Measurements from ENCODE around the gene TM4SF4.

Gene TM4SF4

GRCh38 chr3:149535333-149535685, 60.8 kb downstream of the TM4SF4 start:
- ATAC-seq, result no peak
- TF ChIP-seq OSR1 (CRISPR knock-in tag; IDR thresholded peaks at IDR 0.05) (no peak), GLIS3 (CRISPR knock-in tag; IDR thresholded peaks at IDR 0.05) (no peak), ARNTL (CRISPR knock-in tag; IDR thresholded peaks at IDR 0.05; ENCODE audit: borderline replicate concordance, low read depth) (no peak)

- peak; percentile 30 for ATAC-seq
- TF ChIP-seq RARB (CRISPR knock-in tag; IDR thresholded peaks at IDR 0.05) (no peak), PATZ1 (CRISPR knock-in tag; IDR thresholded peaks at IDR 0.05; ENCODE audit: borderline replicate concordance) (0 out of 2 replicates have a peak, but pooled peaks have one; percentile 31), TCF4 (CRISPR knock-in tag; IDR thresholded peaks at IDR 0.05; ENCODE audit: borderline replicate concordance) (peak; percentile 11; the same call in 1 of the 2 replicates)
These were observed 61.9 kb downstream of the TM4SF4 start for GRCh38 chr3:149536429-149536828.

GRCh38 chr3:149538371-149538770, 63.9 kb downstream of the TM4SF4 start:
- no peak for ATAC-seq
- TF ChIP-seq ESRRG (CRISPR knock-in tag; IDR thresholded peaks at IDR 0.05) (no peak), OSR1 (CRISPR knock-in tag; IDR thresholded peaks at IDR 0.05) (no peak), PPARA (CRISPR knock-in tag; IDR thresholded peaks at IDR 0.05; ENCODE audit: borderline replicate concordance) (no peak), ZC3H10 (CRISPR knock-in tag; IDR thresholded peaks at IDR 0.05) (no peak), ZNF8 (CRISPR knock-in tag; IDR thresholded peaks at IDR 0.05) (no peak), TSHZ2 (CRISPR knock-in tag; IDR thresholded peaks at IDR 0.05) (no peak), CSDC2 (CRISPR knock-in tag; IDR thresholded peaks at IDR 0.05) (no peak), BACH2 (CRISPR knock-in tag; IDR thresholded peaks at IDR 0.05; ENCODE audit: borderline replicate concordance) (no peak), CSRNP3 (CRISPR knock-in tag; IDR thresholded peaks at IDR 0.05) (no peak), POU6F1 (CRISPR knock-in tag; IDR thresholded peaks at IDR 0.05; ENCODE audit: borderline replicate concordance, low read depth) (no peak), CREB5 (CRISPR knock-in tag; IDR thresholded peaks at IDR 0.05; ENCODE audit: low read depth) (no peak), ZNF565 (CRISPR knock-in tag; conservative IDR thresholded peaks at IDR 0.05; ENCODE audit: low read depth) (no peak), TOX (CRISPR knock-in tag; IDR thresholded peaks at IDR 0.05; ENCODE audit: borderline replicate concordance) (no peak), ZFP30 (CRISPR knock-in tag; IDR thresholded peaks at IDR 0.05) (no peak), PATZ1 (CRISPR knock-in tag; IDR thresholded peaks at IDR 0.05; ENCODE audit: borderline replicate concordance) (no peak), RARB (CRISPR knock-in tag; IDR thresholded peaks at IDR 0.05) (no peak), SNAI2 (CRISPR knock-in tag; IDR thresholded peaks at IDR 0.05) (no peak), ZFP3 (CRISPR knock-in tag; IDR thresholded peaks at IDR 0.05) (no peak)
